Fibroblast of mammary gland (primary cell): ENCODE results near the gene SUPT5H.
A peak's percentile ranks its signal among the peaks of the same experiment; 100 is the strongest.

ENCODE experiments used
- DNase-seq: peaks from one replicate; pipeline ENCODE4 v3.0.0-alpha.2; 2010; ENCODE audit warnings: low read depth
- H3K4me3 ChIP-seq: 2 replicates; pipeline ENCODE4 v1.5.1; 2011; ENCODE audit warnings: low read depth, mild to moderate bottlenecking, low read length, moderate library complexity; ENCODE audit not compliant: control insufficient read depth
- TF ChIP-seq, protein P1 (sequence below): conservative IDR thresholded peaks from 2 replicates; pipeline ENCODE4 v1.5.1; 2011; ENCODE audit warnings: low read depth, low read length, inconsistent platforms; ENCODE audit not compliant: control insufficient read depth, insufficient read depth

SUPT5H gene

DNA sequence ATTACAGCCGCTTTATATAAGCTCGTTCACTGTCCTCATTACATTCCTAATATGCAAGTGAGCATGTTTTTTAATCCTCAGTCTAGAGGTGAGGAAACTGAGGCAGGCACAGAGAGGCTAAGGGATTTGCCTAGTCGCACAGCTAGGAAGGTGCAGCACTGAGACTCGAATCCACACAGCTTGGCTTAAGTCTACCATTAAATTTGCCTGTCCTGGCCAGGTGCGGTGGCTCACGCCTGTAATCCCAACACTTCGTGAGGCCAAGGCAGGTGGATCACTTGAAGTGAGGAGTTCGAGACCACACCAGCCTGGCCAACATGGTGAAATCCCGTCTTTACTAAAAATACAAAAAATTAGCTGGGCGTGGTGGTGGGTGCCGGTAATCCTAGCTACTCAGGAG, 17.7 kb upstream of the SUPT5H start:
- TF ChIP-seq, protein P1, sequence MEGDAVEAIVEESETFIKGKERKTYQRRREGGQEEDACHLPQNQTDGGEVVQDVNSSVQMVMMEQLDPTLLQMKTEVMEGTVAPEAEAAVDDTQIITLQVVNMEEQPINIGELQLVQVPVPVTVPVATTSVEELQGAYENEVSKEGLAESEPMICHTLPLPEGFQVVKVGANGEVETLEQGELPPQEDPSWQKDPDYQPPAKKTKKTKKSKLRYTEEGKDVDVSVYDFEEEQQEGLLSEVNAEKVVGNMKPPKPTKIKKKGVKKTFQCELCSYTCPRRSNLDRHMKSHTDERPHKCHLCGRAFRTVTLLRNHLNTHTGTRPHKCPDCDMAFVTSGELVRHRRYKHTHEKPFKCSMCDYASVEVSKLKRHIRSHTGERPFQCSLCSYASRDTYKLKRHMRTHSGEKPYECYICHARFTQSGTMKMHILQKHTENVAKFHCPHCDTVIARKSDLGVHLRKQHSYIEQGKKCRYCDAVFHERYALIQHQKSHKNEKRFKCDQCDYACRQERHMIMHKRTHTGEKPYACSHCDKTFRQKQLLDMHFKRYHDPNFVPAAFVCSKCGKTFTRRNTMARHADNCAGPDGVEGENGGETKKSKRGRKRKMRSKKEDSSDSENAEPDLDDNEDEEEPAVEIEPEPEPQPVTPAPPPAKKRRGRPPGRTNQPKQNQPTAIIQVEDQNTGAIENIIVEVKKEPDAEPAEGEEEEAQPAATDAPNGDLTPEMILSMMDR: no peak
- no peak for DNase-seq
- no peak overlapping the region for H3K4me3 ChIP-seq

DNA sequence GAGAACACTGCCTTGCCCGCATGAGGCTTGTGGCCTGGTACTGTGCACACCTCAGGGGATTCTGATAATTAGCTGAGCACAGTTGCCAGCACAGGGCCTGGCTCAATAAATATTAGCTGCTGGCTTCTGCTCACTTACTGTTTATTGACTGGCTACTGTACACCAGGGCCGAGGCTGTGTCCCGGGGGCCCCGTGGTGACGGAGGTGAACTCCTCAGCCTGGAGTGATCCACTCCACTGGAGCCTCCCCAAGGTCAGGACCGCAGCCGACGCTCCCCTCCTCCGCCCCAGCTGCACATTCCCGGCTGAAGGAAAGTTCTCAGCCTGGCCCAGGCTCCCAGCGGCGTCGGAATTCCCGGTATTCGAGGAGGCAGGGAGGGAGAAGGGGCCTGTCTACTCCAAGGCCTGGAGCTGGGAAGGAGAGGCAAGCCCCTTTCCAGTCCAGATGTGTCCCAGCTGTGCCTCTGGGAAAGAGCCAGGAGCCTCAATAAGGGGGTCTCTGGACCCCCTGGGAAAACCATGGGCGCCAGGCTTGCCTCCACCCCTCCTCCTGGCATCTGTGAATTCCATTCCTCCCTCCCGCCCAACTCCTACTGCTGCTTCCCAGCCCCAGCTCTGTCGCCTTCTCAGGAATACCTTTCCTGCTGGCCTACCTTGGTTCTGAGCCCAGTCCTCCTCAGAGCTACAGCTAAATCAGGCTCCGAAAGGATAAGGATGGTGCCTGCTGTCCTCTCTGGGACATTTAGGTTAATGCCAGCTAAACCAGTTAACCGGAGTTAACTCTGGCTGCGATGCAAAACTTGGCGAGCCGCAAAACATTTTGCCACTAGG, 16.9 kb upstream of the SUPT5H start:
- TF ChIP-seq, protein P1: no peak
- DNase-seq: peak; percentile 89
- peak overlapping the region; percentile 2 for H3K4me3 ChIP-seq

DNA sequence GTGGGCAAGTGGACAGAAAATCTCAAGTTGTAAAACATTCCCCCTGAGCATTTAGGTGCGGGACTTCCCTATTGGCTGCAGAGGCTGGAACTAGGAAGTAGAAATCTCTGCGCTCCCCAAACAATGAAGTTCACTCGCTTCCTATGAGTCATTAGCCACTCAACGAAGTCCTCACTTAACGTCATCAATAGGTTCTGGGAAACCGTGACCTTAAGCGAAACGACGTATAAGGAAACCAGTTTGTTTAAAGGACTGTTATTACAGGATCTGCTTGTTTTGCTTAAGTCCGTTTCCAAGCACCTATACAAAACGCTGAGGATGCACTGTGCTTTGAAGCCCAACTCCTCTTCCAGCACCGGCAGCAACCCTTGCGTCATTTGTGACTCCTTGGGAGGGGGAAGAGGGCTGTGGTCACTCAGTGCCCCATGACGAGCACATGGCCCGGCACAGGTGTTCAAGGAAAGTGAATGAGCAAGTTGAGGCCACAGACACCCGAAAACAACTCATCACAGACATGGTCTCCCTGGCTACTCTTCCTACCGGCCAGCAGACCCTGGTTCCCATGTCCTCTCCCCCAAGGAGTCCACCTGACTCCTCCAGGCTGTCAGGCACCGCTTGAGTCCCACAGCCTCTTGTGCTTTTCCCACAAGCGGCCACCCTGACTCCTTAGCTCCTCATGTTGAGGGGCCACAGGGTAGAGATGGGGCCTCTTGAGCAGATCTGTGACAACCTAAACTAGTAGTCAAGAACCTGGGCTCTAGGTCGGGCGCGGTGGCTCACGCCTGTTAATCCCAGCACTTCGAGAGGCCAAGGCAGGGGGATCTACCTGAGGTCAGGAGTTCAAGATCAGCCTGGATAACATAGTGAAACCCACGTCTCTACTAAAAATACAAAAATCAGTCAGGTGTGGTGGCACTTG, 14.4 kb upstream of the SUPT5H start:
- no peak overlapping the region for H3K4me3 ChIP-seq
- TF ChIP-seq, protein P1: no peak
- peak; percentile 98 for DNase-seq

DNA sequence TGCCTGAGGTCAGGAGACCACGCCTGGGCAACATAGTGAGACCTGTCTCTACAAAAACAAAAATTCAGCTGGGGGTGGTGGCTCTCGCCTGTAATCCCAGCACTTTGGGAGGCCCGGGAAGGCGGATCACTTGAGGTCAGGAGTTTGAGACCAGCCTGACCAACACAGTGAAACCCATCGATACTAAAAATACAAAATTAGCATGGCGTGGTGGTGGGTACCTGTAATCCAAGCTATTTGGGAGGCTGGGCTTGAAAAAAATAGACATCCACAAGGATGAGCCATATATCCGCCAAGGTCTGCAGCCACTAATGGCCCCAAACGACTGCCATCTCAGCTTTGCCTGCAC, 12.7 kb upstream of the SUPT5H start:
- no peak overlapping the region for H3K4me3 ChIP-seq
- TF ChIP-seq, protein P1: no peak

DNA sequence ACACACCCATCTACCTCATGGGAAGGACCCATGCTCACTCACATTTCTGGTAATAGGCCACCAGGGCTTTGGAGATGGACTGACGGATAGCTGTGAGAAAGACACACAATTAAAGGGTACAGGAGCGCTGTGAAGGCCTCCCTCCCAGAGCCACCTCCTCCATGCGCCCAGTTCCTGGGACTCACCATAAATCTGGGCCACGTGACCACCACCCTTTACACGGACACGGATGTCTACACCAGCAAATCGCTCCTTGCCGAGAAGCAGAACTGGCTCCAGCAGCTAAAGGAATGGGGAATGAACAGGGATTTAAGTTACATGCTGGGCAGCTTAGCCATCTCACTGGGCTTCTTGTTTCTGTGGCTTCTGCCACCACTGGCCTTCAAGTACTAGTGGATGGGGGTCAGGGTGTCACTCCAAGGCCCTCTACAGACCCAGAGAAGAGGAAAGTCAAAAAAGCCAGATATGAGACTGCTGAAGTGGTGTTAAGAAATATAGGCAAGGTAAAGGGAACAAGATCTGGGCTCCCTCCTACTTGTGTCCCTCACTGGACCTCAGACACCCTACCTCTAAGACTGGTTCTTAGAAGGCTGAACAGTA, 11.8 kb upstream of the SUPT5H start:
- TF ChIP-seq, protein P1: no peak
- no peak overlapping the region for H3K4me3 ChIP-seq
- no peak for DNase-seq

More for the DNA sequence above, 12.7 kb upstream of the SUPT5H start:
- DNase-seq: no peak
